HG03558 (cell line): Measurements from ENCODE around the gene COL18A1.

Source experiments
- ATAC-seq: cut with Tn5 transposase; IDR thresholded peaks from one replicate; pipeline ENCODE4 v1.9.1; 2021; ENCODE audit warnings: moderate number of reproducible peaks; ENCODE audit not compliant: unreplicated experiment; ENCODE audit errors: extremely low read depth

The COL18A1 gene

GRCh38 chr21:45411810-45412206, 6.8 kb downstream of the COL18A1 start:
- no peak for ATAC-seq

GRCh38 chr21:45412491-45412890, 7.5 kb downstream of the COL18A1 start:
- no peak for ATAC-seq

- ATAC-seq = no peak
These were observed 8.1 kb downstream of the COL18A1 start for GRCh38 chr21:45412909-45413611.

GRCh38 chr21:45413922-45414321, 9.0 kb downstream of the COL18A1 start:
- no peak for ATAC-seq

GRCh38 chr21:45414396-45415187, 9.6 kb downstream of the COL18A1 start:
- ATAC-seq = no peak

- no peak for ATAC-seq
These were observed 10.4 kb downstream of the COL18A1 start for GRCh38 chr21:45415188-45415942.

GRCh38 chr21:45415943-45416611, 11.1 kb downstream of the COL18A1 start:
- ATAC-seq = no peak

- ATAC-seq = no peak
These were observed 11.7 kb downstream of the COL18A1 start for GRCh38 chr21:45416620-45417019.

GRCh38 chr21:45417256-45417950, 12.4 kb downstream of the COL18A1 start:
- ATAC-seq = no peak

- no peak for ATAC-seq
These were observed 13.0 kb downstream of the COL18A1 start for GRCh38 chr21:45417951-45418300.

- ATAC-seq = no peak
These were observed 13.5 kb downstream of the COL18A1 start for GRCh38 chr21:45418301-45419071.

GRCh38 chr21:45419162-45419561, 14.2 kb downstream of the COL18A1 start:
- ATAC-seq = no peak

- no peak for ATAC-seq
These were observed 15.4 kb downstream of the COL18A1 start for GRCh38 chr21:45420061-45421041.

- no peak for ATAC-seq
These were observed 16.3 kb downstream of the COL18A1 start for GRCh38 chr21:45421071-45421845.

- ATAC-seq = no peak
These were observed 17.1 kb downstream of the COL18A1 start for GRCh38 chr21:45421846-45422775.

GRCh38 chr21:45423201-45423955, 18.4 kb downstream of the COL18A1 start:
- ATAC-seq = no peak
